Hypothalamus (tissue), 51 donors: ENCODE measurements around the gene GRK4.
"Not testable (repeated sequence)": the region's sequence is repeated elsewhere in the genome, so short reads cannot be mapped to it uniquely, and the experiment has no call there.

Source experiments
- DNase-seq, 51 donors: peaks; one replicate each; lab custom pipeline; 2025; lab: John Stamatoyannopoulos, UW

Gene GRK4

DNA sequence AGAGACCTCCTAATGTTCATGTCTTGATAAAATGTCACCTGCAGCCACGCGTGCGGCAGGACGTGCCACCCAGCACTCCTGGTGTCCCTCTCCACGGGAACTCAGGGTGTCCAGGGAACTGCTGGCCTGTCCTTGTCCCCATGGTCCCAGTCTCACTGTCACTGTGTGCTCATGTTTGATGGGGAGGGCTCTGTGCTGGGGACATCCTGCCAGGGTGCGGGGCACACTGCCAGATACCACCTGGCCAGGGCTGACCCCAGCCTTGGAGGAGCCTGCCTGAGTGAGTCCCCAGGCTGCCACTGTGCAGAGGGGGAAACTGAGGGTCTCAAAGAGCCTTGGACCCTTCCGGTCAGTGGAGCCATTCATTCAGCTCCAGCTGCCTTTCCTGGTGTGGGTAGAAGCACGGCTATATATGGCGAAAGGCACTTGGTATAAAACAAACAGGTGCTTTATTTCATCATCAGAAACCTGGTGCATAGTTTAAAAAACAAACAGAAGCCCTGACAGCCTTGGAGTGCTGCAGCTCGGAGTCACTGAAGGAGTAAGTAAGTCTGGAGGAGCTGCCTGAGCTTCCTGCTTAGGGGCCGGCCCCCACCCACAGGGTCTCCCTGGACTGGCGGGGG is 33.1 kb upstream of the GRK4 start:
- no peak for DNase-seq

GRCh38 chr4:2930758-2931511 is 32.4 kb upstream of the GRK4 start:
- DNase-seq, result peak in 32 of 51 donors; percentile 13 to 68 (median 42)

GRCh38 chr4:2931512-2932301 is 31.7 kb upstream of the GRK4 start:
- DNase-seq, result peak in 5 of 51 donors; percentile 15 to 43 (median 39)

DNA sequence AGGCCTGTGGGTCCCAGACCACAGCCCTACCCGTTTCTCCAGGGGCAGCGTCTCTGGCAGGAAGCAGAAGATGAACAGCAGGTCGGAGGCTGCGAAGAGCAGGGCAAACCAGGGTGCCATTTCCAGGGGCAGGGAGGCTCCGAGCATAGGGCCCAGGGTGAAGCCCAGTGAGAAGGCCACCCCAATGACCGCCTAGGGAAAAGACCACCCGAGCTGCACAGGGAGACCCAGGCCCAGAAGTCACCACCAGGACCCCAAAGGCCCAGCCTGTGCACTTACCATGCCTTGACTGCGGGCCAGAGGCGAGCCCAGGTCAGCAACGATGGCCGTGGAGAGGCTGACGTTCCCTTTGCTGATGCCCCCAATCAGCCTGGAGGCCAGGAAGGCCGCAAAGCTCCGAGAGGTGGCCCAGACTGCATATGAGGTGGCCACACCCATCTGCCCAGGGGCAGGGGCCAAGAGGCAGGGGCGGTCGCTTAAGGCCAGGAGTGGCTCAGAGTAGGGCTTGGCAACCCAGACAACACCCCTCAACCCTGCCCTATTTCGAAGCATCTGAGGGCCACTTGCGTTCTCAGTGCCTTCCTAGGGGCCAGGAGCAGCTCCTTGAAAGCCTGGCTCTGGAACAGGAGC is 30.9 kb upstream of the GRK4 start:
- no peak for DNase-seq

- no peak for DNase-seq
Measured at GRCh38 chr4:2932951-2933565, 30.3 kb upstream of the GRK4 start.

- no peak for DNase-seq
Measured at GRCh38 chr4:2933566-2934076, 29.8 kb upstream of the GRK4 start.

DNA sequence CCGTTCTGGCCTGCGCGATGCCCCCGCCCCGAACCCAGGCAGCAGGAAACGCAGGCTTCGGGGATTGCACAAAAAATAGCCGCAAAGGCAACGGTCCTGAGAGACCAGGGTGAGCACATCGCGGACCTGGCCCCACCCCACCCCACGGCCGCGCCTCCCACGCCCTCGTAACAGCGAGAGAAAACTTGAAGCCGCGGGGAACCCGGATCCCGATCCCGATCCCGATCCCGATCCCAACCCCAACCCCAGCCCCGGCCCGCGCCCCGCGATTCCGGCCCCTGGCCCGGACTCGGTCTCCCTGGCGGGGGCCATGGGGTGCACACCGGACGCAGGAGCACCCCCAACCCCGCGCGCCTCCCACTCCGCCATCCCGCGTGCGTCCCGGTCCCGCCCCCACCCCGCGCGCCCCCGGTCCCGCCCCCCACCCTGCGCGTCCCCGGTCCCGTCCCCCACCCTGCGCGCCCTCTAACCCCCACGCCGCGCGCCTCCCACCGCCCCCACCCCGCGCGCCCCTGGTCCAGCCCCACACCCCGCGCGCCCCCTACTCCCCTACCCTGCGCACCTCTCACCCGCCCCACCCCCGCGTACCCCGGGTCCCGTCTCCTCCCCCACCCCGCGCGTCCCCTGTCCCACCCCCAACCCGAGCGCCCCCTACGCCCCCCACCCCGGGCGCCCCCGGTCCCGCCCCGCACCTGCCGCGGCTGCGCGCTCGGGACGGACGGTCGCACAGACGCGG is 29.1 kb upstream of the GRK4 start:
- peak in 3 of 51 donors; percentile 32 to 58 (median 48) for DNase-seq

GRCh38 chr4:2934813-2935761 is 28.3 kb upstream of the GRK4 start:
- DNase-seq, result peak in 50 of 51 donors; percentile 35 to 93 (median 78)

DNA sequence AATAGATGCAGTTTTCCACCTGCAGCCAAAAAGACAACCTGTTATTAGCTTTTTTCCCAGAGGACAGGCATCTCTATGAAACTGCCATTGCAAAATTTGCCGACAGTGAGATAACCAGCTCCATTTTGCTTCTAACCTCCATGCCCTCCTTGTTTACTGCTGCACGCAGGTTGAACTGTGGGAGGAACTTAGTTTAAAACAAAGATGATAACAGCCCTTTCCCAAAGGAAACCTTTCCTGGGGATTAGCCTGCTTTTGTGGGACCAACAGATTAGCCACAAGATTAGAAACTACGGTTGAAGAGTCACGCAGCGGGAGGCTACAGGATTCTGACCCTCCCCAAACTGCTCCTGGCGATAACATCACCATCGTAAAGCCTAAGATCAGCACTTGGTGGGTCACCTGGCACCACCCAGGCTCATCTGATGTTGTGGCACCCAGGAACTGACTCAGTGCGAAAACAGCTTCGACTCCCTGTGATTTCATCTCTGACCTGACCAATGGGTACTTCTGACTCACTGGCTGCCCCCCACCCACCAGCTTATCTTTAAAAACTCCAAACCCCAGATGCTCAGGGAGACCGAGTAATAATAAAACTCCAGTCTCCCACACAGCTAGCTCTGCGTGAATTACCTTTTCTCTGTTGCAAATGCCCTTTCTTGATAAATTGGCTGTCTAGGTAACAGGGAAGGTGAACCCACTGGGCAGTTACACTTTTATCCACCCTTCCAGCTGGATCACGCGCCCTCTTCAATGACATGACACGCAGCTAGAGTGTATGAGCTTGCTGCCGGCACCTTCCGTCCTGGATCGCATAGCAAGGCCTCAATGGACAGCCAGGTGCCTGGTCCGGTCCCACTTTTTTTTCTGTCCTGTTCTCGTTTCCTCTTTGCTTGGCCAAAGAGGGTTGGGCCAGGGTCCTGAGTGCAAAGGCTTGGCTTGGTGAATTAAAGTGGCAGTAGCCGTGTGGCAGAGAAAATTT is 27.3 kb upstream of the GRK4 start:
- DNase-seq, result peak in 1 of 51 donors; percentile 27

GRCh38 chr4:2936773-2937145 is 26.6 kb upstream of the GRK4 start:
- peak in 1 of 51 donors; percentile 68 for DNase-seq

GRCh38 chr4:2937146-2937857 is 26.1 kb upstream of the GRK4 start:
- no peak for DNase-seq

DNA sequence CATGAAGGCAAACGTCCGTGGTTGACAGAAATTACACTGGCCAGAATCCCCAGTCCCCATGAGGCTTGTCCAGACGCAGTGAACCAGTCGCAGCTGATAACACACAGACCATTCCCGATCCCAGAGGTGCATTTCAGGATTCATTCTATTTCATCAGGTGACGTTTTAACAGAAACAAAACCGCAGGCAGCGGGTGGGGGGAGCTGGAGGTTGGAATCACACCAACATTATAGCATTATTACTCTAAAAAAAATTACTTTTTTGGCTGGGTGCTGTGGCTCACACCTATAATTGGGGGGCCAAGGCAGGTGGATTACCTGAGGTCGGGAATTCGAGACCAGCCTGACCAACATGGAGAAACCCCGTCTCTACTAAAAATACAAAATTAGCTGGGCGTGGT is 25.4 kb upstream of the GRK4 start:
- no peak for DNase-seq

DNA sequence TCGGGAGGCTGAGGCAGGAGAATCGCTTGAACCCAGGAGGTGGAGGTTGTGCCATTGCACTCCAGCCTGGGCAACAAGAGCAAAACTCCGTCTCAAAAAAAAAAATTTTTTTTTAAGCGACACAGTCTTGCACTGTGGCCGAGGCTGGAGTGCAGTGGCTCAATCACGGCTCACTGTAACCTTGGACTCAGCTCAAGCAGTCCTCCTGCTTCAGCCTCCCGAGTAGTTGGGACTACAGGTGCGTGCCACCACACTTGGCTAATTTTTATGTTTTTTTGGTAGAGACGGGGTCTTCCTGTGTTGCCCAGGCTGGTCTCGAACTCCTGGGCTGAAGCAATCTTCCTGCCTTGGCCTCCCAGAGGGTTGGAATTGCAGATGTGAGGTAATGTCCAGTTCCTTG is 25.0 kb upstream of the GRK4 start:
- not testable (repeated sequence) for DNase-seq

- no peak for DNase-seq
Measured at GRCh38 chr4:2938906-2939305, 24.5 kb upstream of the GRK4 start.

GRCh38 chr4:2939383-2940243 is 23.8 kb upstream of the GRK4 start:
- DNase-seq, result peak in 1 of 51 donors; percentile 57
